H9 (cell line): ENCODE data around the gene OXCT2. TPM values are rescaled to one million over a fixed set of nuclear protein-coding genes. Genes with fewer than 3 reads are reported as not detected.
"Not testable (repeated sequence)": the region's sequence is repeated elsewhere in the genome, so short reads cannot be mapped to it uniquely, and the experiment has no call there.

Experiments used
- DNase-seq: peaks from one replicate; pipeline ENCODE4 v3.0.0-alpha.2; 2017
- H2AFZ ChIP-seq: one replicate; pipeline ENCODE4 v1.6.1; 2013; ENCODE audit warnings: mild to moderate bottlenecking, low read length, control low read depth, moderate library complexity
- H2AK5ac ChIP-seq: 2 replicates; pipeline ENCODE4 v1.6.1; 2013; ENCODE audit warnings: low read length, control low read depth, mixed read lengths; ENCODE audit not compliant: insufficient read length
- H2BK120ac ChIP-seq: one replicate; pipeline ENCODE4 v1.6.1; 2013; ENCODE audit warnings: low read depth, mild to moderate bottlenecking, low read length, control low read depth, inconsistent platforms; ENCODE audit not compliant: poor library complexity, severe bottlenecking
- H2BK12ac ChIP-seq: 2 replicates; pipeline ENCODE4 v1.6.1; 2013; ENCODE audit warnings: low read length, control low read depth, mixed read lengths, low read depth; ENCODE audit not compliant: insufficient read length
- H2BK15ac ChIP-seq: 2 replicates; pipeline ENCODE4 v1.6.1; 2013; ENCODE audit warnings: low read depth, low read length, control low read depth
- H2BK20ac ChIP-seq: one replicate; pipeline ENCODE4 v1.6.1; 2013; ENCODE audit warnings: low read depth, mild to moderate bottlenecking, low read length, control low read depth, inconsistent platforms; ENCODE audit not compliant: poor library complexity, severe bottlenecking
- H2BK5ac ChIP-seq: 2 replicates; pipeline ENCODE4 v1.6.1; 2013; ENCODE audit warnings: low read length, control low read depth, mixed read lengths; ENCODE audit not compliant: insufficient read length
- H3K14ac ChIP-seq: 2 replicates; pipeline ENCODE4 v1.6.1; 2013; ENCODE audit warnings: low read length, control low read depth; ENCODE audit not compliant: insufficient read depth
- H3K18ac ChIP-seq: 2 replicates; pipeline ENCODE4 v1.6.1; 2013; ENCODE audit warnings: low read depth, mild to moderate bottlenecking, mixed read lengths, low read length, control low read depth; ENCODE audit not compliant: insufficient read length
- H3K23ac ChIP-seq: 2 replicates; pipeline ENCODE4 v1.6.1; 2013; ENCODE audit warnings: low read length, control low read depth, mixed read lengths, low read depth; ENCODE audit not compliant: insufficient read length
- H3K23me2 ChIP-seq: 2 replicates; pipeline ENCODE4 v1.6.1; 2013; ENCODE audit warnings: low read depth, mild to moderate bottlenecking, mixed read lengths, low read length, control low read depth; ENCODE audit not compliant: insufficient read length, poor library complexity, severe bottlenecking
- H3K27ac ChIP-seq: 2 replicates; pipeline ENCODE4 v1.5.1; 2013; ENCODE audit warnings: low read length, control low read depth, mixed read lengths, low read depth; ENCODE audit not compliant: insufficient read length
- H3K27me3 ChIP-seq: 2 replicates; pipeline ENCODE4 v1.6.1; 2013; ENCODE audit warnings: low read length, control low read depth, inconsistent platforms; ENCODE audit not compliant: insufficient read depth
- H3K4ac ChIP-seq: 2 replicates; pipeline ENCODE4 v1.6.1; 2013; ENCODE audit warnings: low read depth, mild to moderate bottlenecking, control low read depth, inconsistent platforms, low read length, moderate library complexity
- H3K4me1 ChIP-seq: 2 replicates; pipeline ENCODE4 v1.6.1; 2013; ENCODE audit warnings: low read length, control low read depth, inconsistent platforms; ENCODE audit not compliant: insufficient read depth
- H3K4me2 ChIP-seq: 2 replicates; pipeline ENCODE4 v1.6.1; 2013; ENCODE audit warnings: low read length, control low read depth, mixed read lengths; ENCODE audit not compliant: insufficient read length, insufficient read depth
- H3K56ac ChIP-seq: 2 replicates; pipeline ENCODE4 v1.6.1; 2013; ENCODE audit warnings: low read depth, mild to moderate bottlenecking, mixed read lengths, low read length, control low read depth; ENCODE audit not compliant: insufficient read length
- H3K79me1 ChIP-seq: 2 replicates; pipeline ENCODE4 v1.6.1; 2013; ENCODE audit warnings: low read depth, mild to moderate bottlenecking, moderate library complexity, low read length, control low read depth, inconsistent platforms; ENCODE audit not compliant: insufficient read depth, poor library complexity, severe bottlenecking
- H3K79me2 ChIP-seq: 2 replicates; pipeline ENCODE4 v1.6.1; 2013; ENCODE audit warnings: low read length, control low read depth, inconsistent platforms; ENCODE audit not compliant: insufficient read depth
- H3K9ac ChIP-seq: 2 replicates; pipeline ENCODE4 v1.6.1; 2013; ENCODE audit warnings: low read length, control low read depth, mixed read lengths; ENCODE audit not compliant: insufficient read length; ENCODE audit errors: extremely low read depth
- H3K9me3 ChIP-seq: one replicate; pipeline ENCODE4 v1.6.1; 2013; ENCODE audit warnings: low read depth, low read length, inconsistent platforms; ENCODE audit not compliant: control insufficient read depth
- H3T11ph ChIP-seq: one replicate; pipeline ENCODE4 v1.6.1; 2013; ENCODE audit warnings: mild to moderate bottlenecking, low read length, control low read depth, inconsistent platforms
- H4K20me1 ChIP-seq: one replicate; pipeline ENCODE4 v1.6.1; 2013; ENCODE audit not compliant: control insufficient read depth, insufficient read length, insufficient read depth
- H4K5ac ChIP-seq: 2 replicates; pipeline ENCODE4 v1.6.1; 2013; ENCODE audit warnings: low read depth, mild to moderate bottlenecking, mixed read lengths, low read length, control low read depth; ENCODE audit not compliant: insufficient read length
- H4K8ac ChIP-seq: replicated peaks from 2 replicates; pipeline ENCODE4 v1.6.1; 2013; ENCODE audit warnings: low read length, control low read depth, mixed read lengths, low read depth; ENCODE audit not compliant: insufficient read length
- H4K91ac ChIP-seq: 2 replicates; pipeline ENCODE4 v1.6.1; 2013; ENCODE audit warnings: low read depth, mild to moderate bottlenecking, moderate library complexity, mixed read lengths, low read length, control low read depth; ENCODE audit not compliant: insufficient read length
- H3K27ac Mint-ChIP-seq, 3 experiments: 2 replicates in 2 of 3; 3 replicates in 1 of 3; pipeline ENCODE4 v1.8.0; 2020 to 2021; ENCODE audit warnings: mixed read lengths in 3 of 3, mild to moderate bottlenecking in 1 of 3, moderate library complexity in 1 of 3
- H3K27me3 Mint-ChIP-seq: 2 replicates; pipeline ENCODE4 v1.8.0; 2021; ENCODE audit warnings: low read depth, mild to moderate bottlenecking, moderate library complexity, mixed read lengths
- H3K36me3 Mint-ChIP-seq, 3 experiments: 2 replicates in 2 of 3; 3 replicates in 1 of 3; pipeline ENCODE4 v1.8.0; 2020 to 2021; ENCODE audit warnings: low read depth in 3 of 3, mixed read lengths in 3 of 3; ENCODE audit not compliant: insufficient read depth in 1 of 3
- H3K4me1 Mint-ChIP-seq, 2 experiments: 2 replicates each; pipeline ENCODE4 v1.8.0; 2020; ENCODE audit warnings: mixed read lengths in 2 of 2
- H3K4me3 Mint-ChIP-seq, 2 experiments: 2 replicates in 1 of 2; 3 replicates in 1 of 2; pipeline ENCODE4 v1.8.0; 2020 to 2021; ENCODE audit warnings: mild to moderate bottlenecking in 2 of 2, mixed read lengths in 2 of 2, moderate library complexity in 1 of 2
- H3K9me3 Mint-ChIP-seq, 2 experiments: 2 replicates in 1 of 2; 3 replicates in 1 of 2; pipeline ENCODE4 v1.8.0; 2020; ENCODE audit warnings: mild to moderate bottlenecking in 2 of 2, mixed read lengths in 2 of 2, moderate library complexity in 1 of 2
- WGBS: extraction: QIAGEN DNeasy Blood & Tissue Kit; methylation state at CpG from one replicate; pipeline ENCODE4 v1.1.7; 2013; ENCODE audit warnings: missing lambda C conversion rate, low lambda C conversion rate, mixed read lengths; ENCODE audit not compliant: insufficient read length; ENCODE audit errors: extremely low coverage; 5-methylcytosine and 5-hydroxymethylcytosine counted together
- total RNA-seq: library from RNA; stranded (reverse); gene quantifications from 2 replicates; pipeline ENCODE4 v1.2.1, GENCODE V29; 2021

The OXCT2 gene
- total RNA-seq, 1 experiment from 2014 or later: 3.7 TPM

GRCh38 chr1:39770100-39771021, 787 bp downstream of the OXCT2 start:
- not testable (repeated sequence) for H3T11ph ChIP-seq, H2BK15ac ChIP-seq, H3K27ac ChIP-seq, H2BK5ac ChIP-seq, H3K56ac ChIP-seq, H3K14ac ChIP-seq, H3K9me3 ChIP-seq, H3K27me3 ChIP-seq, H3K4me1 Mint-ChIP-seq, H3K9me3 Mint-ChIP-seq, H2BK12ac ChIP-seq, H4K5ac ChIP-seq, H4K91ac ChIP-seq, H3K23me2 ChIP-seq, DNase-seq, H3K79me1 ChIP-seq, H3K36me3 Mint-ChIP-seq, H2AFZ ChIP-seq, H3K23ac ChIP-seq, H3K79me2 ChIP-seq, H2BK20ac ChIP-seq, H3K9ac ChIP-seq, H4K20me1 ChIP-seq, H4K8ac ChIP-seq, H3K4me1 ChIP-seq, H3K4ac ChIP-seq, H2BK120ac ChIP-seq, H3K18ac ChIP-seq, H2AK5ac ChIP-seq, H3K27ac Mint-ChIP-seq
- peak overlapping the region; percentile 69 to 79 for H3K4me3 Mint-ChIP-seq
- no CpG with 5 or more reads among the region's 71 CpGs for WGBS
- peak overlapping the region; percentile 74 for H3K4me2 ChIP-seq
- H3K27me3 Mint-ChIP-seq: peaks cover 18% of the 10 kb centered on the region

GRCh38 chr1:39769502-39769901, 1.6 kb downstream of the OXCT2 start:
- not testable (repeated sequence) for H3K4me1 ChIP-seq, H2BK12ac ChIP-seq, H3K27ac ChIP-seq, H3K27me3 ChIP-seq, H3K14ac ChIP-seq, H2BK20ac ChIP-seq, H3K36me3 Mint-ChIP-seq, H2AK5ac ChIP-seq, H3K79me2 ChIP-seq, H3K27ac Mint-ChIP-seq, H3T11ph ChIP-seq, H4K91ac ChIP-seq, H3K79me1 ChIP-seq, H2BK5ac ChIP-seq, H3K9me3 Mint-ChIP-seq, H3K23me2 ChIP-seq, H2AFZ ChIP-seq, H3K9ac ChIP-seq, H4K8ac ChIP-seq, H3K4me3 Mint-ChIP-seq, H2BK15ac ChIP-seq, H3K4ac ChIP-seq, H2BK120ac ChIP-seq, DNase-seq, H4K5ac ChIP-seq, H3K56ac ChIP-seq, H3K9me3 ChIP-seq, H3K4me2 ChIP-seq, H4K20me1 ChIP-seq, H3K18ac ChIP-seq, H3K4me1 Mint-ChIP-seq, H3K23ac ChIP-seq
- no CpG with 5 or more reads among the region's 19 CpGs for WGBS
- H3K27me3 Mint-ChIP-seq: peaks cover 18% of the 10 kb centered on the region
